Cerebellar nuclear complex (tissue), 1 donor: ENCODE data around the gene ZC3HAV1L.
"Not testable (repeated sequence)": the region's sequence is repeated elsewhere in the genome, so short reads cannot be mapped to it uniquely, and the experiment has no call there.

Source experiments
- DNase-seq, 2 experiments: peaks; one replicate each; lab custom pipeline; 2025; lab: John Stamatoyannopoulos, UW

ZC3HAV1L gene

GRCh38 chr7:139054101-139054500, 18.3 kb upstream of the ZC3HAV1L start:
- no peak for DNase-seq

- DNase-seq: no peak
These were observed 15.8 kb upstream of the ZC3HAV1L start for GRCh38 chr7:139051655-139052054.

- no peak for DNase-seq
These were observed 14.1 kb upstream of the ZC3HAV1L start for GRCh38 chr7:139049936-139050335.

DNA sequence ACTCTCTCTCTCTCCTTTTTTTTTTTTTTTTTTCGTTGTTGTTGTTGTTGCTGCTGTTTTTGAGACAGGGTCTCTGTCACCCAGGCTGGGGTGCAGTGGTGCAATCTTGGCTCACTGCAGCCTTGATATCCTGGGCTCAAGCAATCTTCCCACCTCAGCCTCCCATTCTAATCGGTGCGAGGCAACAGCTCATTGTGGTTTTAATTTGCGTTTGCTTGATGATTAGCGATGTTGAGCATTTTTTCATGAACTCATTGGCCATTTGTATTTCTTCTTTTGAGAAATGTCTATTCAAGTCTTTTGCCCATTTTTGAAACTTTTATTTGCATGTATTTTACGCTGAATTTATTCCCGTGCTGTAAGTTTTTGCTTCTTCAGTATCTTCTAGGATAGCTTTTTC, 13.3 kb upstream of the ZC3HAV1L start:
- DNase-seq: no peak

- no peak for DNase-seq
These were observed 12.1 kb upstream of the ZC3HAV1L start for GRCh38 chr7:139047970-139048369.

DNA sequence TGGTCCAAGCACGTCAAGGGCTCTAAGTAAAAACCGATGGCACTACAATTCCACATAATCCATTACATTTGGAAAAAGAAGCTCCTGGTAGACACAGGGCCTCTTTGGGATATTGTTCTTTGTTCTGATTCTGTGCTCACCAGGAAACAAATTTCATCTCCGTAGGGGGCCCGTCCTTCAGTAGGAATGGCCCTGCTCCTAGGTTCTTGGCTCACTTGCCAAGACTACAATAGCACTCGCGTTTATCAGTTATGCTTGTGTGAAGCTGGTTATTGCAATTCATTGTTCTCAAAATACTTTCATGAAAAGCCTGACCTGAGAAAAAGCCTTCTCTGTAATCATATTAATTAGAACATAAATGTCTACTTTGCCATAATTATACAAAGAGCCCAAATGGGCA, 10.3 kb upstream of the ZC3HAV1L start:
- DNase-seq: no peak

GRCh38 chr7:139044813-139045794, 9.3 kb upstream of the ZC3HAV1L start:
- no peak for DNase-seq

DNA sequence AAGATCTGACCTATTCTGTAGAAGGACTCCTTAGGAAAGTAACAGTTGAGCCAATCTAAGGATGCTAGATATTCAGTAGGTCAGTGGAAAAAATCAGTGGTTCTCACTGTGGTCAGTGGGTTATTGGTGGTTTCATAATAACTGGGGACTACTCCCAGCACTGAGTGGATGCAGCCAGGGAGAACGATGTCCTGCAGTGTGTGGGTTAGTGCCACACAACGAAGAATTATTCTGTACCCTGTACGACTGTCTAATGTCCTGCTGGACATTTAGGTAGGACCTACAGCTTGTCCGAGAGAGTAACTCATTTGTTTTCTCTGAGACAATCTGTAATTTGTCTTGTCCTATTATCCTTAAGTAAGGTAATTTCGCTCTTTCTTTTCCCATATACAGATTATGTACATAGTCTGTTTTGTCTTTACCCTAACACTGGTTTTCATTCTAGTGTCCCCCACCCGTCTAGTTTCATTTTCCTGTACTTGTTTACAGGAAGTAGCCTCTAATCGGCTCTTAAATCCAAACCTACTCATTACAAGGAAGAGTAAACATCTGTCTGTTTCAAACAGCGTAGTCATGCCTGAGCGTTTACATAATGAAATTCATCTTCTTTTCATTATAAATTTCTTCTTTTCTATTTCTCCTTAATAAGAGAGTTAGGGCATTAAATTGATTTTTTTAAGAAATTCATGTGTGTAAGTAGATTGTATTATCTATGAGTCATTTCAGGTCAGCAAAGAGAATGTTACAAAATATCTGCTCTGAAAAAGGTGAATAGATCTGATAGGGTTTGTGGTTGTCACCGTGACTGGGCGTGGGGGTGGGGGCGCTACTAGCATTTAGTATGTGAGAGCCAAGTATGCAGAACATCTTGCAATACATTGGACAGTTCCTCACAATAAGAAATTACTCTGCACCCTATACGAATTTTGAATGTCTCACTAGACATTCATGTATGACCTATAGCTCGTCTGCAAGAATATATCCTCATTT, 8.3 kb upstream of the ZC3HAV1L start:
- DNase-seq: no peak

DNA sequence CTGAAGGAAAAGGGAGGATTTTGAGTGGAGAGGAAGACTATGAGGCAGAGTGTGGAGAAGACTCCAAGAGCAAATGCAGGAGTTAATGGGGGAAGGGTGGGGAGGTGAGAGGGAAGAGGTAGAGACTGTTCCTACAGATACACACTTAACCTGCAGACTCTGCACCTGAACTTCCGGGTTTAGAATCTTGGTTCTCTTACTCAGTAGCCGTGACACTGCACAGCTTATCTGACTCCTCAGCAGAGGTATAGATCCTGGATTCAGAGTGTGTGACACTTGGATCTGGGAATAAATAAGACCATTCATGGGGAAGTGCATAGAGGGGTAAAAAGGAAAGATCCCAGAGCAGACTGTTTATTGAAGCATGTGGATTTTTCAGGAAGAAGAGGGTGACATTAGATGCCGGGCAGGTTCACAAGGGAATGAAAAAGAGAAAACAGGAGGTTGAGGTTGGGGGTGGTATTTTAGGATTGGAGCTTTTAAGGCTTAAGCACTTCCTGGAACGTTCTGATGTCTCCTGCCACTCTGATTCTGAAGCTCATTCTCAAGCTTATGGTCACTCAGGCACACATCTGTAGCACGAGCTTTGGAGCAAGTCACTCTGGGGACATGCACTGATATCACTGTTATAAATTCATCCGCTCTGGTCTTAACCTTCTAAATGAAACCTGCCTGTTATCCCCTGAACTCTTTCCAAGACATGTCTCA, 5.7 kb upstream of the ZC3HAV1L start:
- no peak for DNase-seq

DNA sequence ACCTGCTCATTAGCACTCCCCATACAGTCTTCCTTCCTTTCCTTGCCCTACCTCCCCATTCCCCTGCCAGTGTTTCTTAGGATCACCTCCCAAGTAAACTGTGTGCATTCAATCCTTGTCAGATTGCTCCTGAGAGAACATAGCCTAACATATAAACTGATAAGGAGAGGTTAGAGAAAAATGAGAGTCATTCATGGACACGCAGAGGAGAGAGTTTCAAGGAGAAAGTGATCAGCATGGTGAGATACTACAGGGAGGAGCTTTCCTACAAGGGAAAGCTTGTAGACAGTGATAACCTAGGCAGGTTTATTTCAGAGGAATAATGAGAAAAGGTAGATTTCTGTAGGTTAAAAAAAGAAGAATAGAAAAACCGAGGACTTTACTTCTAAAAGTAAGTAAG, 2.8 kb upstream of the ZC3HAV1L start:
- no peak for DNase-seq

- DNase-seq: no peak
These were observed 1.1 kb upstream of the ZC3HAV1L start for GRCh38 chr7:139036901-139037300.

DNA sequence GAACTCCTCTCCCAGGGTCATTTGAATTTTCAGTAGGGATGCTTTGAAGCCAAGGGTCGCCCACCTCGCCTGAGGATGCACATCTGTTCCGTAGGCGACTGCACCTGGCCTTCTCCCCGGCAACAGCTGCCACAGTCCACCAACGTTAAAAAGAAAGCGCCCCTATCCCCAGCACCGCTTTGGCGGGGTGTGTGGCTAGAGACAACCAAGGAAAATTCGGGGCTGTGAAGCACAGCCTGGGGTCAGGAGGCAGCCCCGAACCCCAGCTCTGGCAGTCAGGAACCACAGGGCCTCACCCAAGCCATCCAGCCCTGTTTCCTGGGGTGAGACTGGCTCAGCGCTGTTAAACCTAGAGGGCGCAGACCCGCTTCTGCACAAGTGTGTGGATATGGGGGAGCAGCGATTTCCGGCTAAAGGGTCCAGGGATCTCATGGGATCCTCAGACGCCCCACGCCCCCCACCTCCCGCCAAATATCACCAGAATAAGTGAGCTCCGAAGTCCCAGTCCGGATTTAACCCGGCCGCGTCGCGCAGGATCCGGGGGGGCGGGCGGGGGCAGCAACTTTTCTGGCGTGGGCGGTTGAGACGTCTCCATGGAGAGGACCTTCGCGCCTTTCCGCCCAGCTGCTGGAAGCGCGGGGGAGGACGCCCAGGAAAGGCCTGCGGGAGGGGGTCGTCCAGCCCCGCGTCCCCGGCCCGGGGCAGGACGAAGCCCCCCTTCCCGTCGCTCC, 822 bp downstream of the ZC3HAV1L start:
- DNase-seq: no peak

- DNase-seq: no peak
These were observed 1.5 kb downstream of the ZC3HAV1L start for GRCh38 chr7:139034336-139034735.

DNA sequence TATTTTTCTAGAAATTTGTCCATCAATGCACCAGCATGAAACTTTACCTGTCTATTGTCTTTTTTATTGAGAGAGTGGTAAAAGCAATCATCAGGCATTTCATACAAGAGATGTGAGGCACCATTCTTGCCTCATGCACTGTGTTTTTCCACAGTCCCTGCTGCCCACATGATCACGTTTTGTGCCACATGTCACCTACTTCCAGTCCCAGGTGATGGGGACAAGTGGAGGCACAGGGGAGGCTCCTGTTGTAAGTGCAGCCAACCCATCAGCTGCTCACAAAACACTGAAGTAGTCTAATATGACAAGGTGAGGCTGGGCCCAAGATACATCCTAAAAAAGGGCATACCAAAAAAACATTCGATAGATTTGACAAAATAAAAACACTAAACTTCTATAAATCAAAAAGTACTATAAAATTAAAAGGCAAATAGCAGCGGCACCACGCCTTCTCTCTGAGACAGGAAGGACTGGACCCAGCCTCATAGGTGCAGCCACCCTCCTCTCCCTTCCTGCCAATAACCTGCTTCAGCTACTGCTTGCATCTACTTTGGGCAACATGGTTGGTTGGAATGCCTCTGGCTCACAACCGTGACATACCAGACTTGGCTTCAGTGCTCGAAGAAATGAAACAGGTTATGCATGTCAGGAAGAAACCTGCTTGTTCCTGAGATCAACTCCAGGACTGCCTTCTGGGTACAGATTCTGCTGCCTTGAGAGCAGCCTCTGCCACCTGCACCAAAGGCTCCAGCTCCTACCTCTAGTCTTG, 2.3 kb downstream of the ZC3HAV1L start:
- no peak for DNase-seq

- no peak for DNase-seq
These were observed 3.4 kb downstream of the ZC3HAV1L start for GRCh38 chr7:139032473-139032872.

- DNase-seq: no peak
These were observed 6.5 kb downstream of the ZC3HAV1L start for GRCh38 chr7:139029353-139029752.

- no peak for DNase-seq
These were observed 9.3 kb downstream of the ZC3HAV1L start for GRCh38 chr7:139026551-139026950.

DNA sequence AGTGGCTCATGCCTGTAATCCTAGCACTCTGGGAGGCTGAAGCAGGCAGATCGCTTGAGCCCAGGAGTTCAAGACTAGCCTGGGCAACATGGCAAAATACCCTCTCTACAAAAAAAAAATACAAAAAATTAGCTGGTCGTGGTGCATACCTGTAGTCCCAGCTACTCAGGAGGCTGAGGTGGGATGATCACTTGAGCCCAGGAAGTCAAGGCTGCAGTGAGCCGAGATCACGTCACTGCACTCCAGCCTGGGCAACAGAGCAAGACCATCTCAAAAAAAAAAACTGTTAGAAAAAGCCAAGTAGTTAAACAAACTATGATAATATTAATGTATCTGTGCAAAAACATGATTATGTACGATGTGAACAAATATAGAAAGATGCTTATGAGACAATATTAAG, 10.0 kb downstream of the ZC3HAV1L start:
- DNase-seq: not testable (repeated sequence)

DNA sequence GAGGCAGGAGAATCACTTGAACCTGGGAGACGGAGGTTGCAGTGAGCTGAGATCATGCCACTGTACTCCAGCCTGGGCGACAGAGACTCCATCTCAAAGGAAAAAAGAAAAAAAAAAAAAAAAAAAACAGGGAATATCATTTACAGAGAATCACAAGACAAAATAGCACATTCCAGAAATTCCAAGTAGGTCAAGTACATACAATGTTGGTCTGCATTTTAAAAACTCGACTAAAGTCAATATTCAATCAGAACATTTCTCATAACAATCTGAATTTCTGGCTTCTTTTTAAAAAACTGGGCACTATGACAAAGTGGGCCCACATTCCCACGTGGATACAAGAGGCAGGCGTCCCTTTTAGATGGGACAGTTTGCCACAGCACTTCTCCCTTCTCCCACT, 12.8 kb downstream of the ZC3HAV1L start:
- DNase-seq: no peak

DNA sequence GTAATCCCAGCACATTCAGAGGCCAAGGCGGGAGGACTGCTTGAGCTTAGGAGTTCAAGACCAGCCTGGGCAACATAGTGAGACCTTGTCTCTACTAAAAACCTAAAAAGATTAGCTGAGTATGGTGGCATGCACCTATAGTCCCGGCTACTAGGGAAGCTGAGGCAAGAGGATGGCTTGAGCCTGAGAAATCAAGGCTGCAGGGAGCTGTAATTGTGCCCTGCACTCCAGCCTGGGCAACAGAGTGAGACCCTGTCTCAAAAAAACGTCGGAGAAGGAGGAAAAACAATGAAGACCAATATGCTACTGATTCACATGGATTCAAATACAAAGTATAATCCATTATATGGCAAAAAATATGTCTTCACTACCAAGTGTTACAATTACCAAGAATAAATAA, 13.6 kb downstream of the ZC3HAV1L start:
- DNase-seq: no peak
